Spleen (tissue), 11 donors: ENCODE results near the gene PELI3. TPM values are rescaled to one million over a fixed set of nuclear protein-coding genes. Genes with fewer than 3 reads are reported as not detected.
A peak's percentile ranks its signal among the peaks of the same experiment; 100 is the strongest.

Experiments
- DNase-seq: peaks from one replicate; pipeline ENCODE4 v3.0.0-alpha.2; 2020
- H3K27ac ChIP-seq, 8 donors: fragments of 200-600 bp; sonication (generic) in 7 of 8; 1 replicate in 4 of 8; 2 replicates in 4 of 8; pipeline versions ENCODE4 v1.5.0 to v1.8.0; 2016 to 2021; ENCODE audit warnings: inconsistent platforms in 4 of 8, mild to moderate bottlenecking in 4 of 8, moderate library complexity in 1 of 8
- H3K27me3 ChIP-seq, 7 donors: fragments of 200-600 bp; sonication (generic) in 6 of 7; replicated peaks in 1 of 7; 1 replicate in 4 of 7; 2 replicates in 3 of 7; pipeline versions ENCODE4 v1.5.0 to v1.8.0; 2016 to 2021; ENCODE audit warnings: inconsistent platforms in 3 of 7, mild to moderate bottlenecking in 1 of 7
- H3K36me3 ChIP-seq, 6 donors: fragments of 200-600 bp; sonication (generic) in 5 of 6; 1 replicate in 4 of 6; 2 replicates in 2 of 6; pipeline versions ENCODE4 v1.5.0 to v1.8.0; 2016 to 2021; ENCODE audit warnings: inconsistent platforms in 2 of 6
- H3K4me1 ChIP-seq, 6 donors: fragments of 200-600 bp; sonication (generic) in 5 of 6; 1 replicate in 3 of 6; 2 replicates in 3 of 6; pipeline versions ENCODE4 v1.5.0 to v1.8.0; 2016 to 2021; ENCODE audit warnings: inconsistent platforms in 3 of 6
- H3K4me3 ChIP-seq, 8 donors: fragments of 200-600 bp; sonication (generic) in 7 of 8; 1 replicate in 4 of 8; 2 replicates in 4 of 8; pipeline versions ENCODE4 v1.5.0 to v1.8.0; 2016 to 2021; ENCODE audit warnings: inconsistent platforms in 4 of 8, mild to moderate bottlenecking in 4 of 8, moderate library complexity in 2 of 8
- H3K9me3 ChIP-seq, 8 donors: fragments of 200-600 bp; sonication (generic) in 7 of 8; 1 replicate in 4 of 8; 2 replicates in 4 of 8; pipeline versions ENCODE4 v1.5.0 to v1.8.0; 2016 to 2021; ENCODE audit warnings: inconsistent platforms in 4 of 8
- POLR2A ChIP-seq, 3 donors: fragments of 450-650 bp; IDR thresholded peaks; one replicate each; pipeline ENCODE4 v1.5.1; 2017; ENCODE audit warnings: antibody characterized with exemption in 3 of 3, mild to moderate bottlenecking in 1 of 3
- POLR2AphosphoS5 ChIP-seq, 3 donors: sonication (generic); formaldehyde crosslinking; IDR thresholded peaks; one replicate each; pipeline ENCODE4 v1.5.1; 2017; ENCODE audit warnings: antibody characterized with exemption in 3 of 3
- WGBS, 5 donors: extraction: QIAGEN DNeasy Blood & Tissue Kit in 3 of 5; methylation state at CpG; one replicate each; pipeline versions ENCODE4 v1.1.5 to v1.1.7; 2013 to 2018; 5-methylcytosine and 5-hydroxymethylcytosine counted together
- intact Hi-C: fragments of 100-400 bp; cut with DNase I; formaldehyde crosslinking; loops from one replicate; pipeline ENCODE4 v1.15.0; 2023; ENCODE audit warnings: low total_unique reads
- polyA plus RNA-seq, 3 donors: library from polyadenylated mRNA; stranded (reverse); fragments of 200-250 nt; gene quantifications; one replicate each; pipeline ENCODE4 v1.2.1, GENCODE V29; 2013
- total RNA-seq, 7 donors: library from RNA; depleted of rRNA in 3 of 7; stranded (reverse); fragments of >200 nt in 3 of 7; fragmentation: NEBNext Ultra II Directional in 4 of 7; extraction: Animal tissue kit (Norgen Biotek cat#: 25700) in 4 of 7; gene quantifications; one replicate each; pipeline versions ENCODE4 v1.1.0 to v1.2.1, GENCODE V29; 2016 to 2021
- TF ChIP-seq, protein P1 (sequence below), 11 experiments: fragments of 200-600 bp in 7 of 11; fragments of 450-650 bp in 4 of 11; sonication (generic) in 4 of 11; IDR thresholded peaks in 8 of 11; conservative IDR thresholded peaks in 3 of 11; 1 replicate in 7 of 11; 2 replicates in 4 of 11; pipeline versions ENCODE4 v1.4.0 to v1.8.0; 2016 to 2021; ENCODE audit warnings: antibody characterized with exemption in 11 of 11, inconsistent platforms in 4 of 11, mild to moderate bottlenecking in 1 of 11
- donor health status: healthy with polysubstance abuse.
- donor health status: DM: no; HTN: no; CAD: no; lungs with moderate emphysema.
- donor health status: DM: no; HTN: no; CAD: no.
- donor health status: Bipolar disorder and iron deficiency.
- donor health status: healthy.
- donor health status: DM: no; HTN: no; CAD: no.
- donor health status: DM: yes; HTN: yes; CAD: no.

PELI3 gene
- total and polyA plus RNA-seq, 10 donors: 2.4 to 14.6 (median 9.7) TPM

DNA sequence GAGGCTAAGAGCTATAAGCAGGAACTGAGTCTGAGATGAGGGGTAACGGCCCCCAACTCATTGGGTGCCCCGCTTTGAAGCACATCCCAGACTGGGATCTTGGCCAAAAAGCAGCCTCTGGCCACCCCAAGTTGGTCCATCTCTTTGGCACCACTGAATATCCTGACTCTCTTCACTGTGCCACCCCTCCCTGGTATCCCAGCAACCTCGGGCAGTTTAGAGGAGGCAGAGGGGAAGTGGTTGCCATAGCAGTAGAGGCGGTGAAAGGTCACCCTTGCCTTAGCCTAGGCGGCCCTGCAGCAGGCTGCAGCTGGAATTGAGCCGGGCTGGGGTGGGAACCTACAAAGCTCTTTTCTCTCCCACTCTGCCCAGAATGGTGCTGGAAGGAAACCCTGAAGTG, 1.1 kb downstream of the PELI3 start:
- peak overlapping the region in 4 of 8 donors; percentile 73 to 89 (median 84) for H3K27ac ChIP-seq
- DNase-seq: peak; percentile 81

DNA sequence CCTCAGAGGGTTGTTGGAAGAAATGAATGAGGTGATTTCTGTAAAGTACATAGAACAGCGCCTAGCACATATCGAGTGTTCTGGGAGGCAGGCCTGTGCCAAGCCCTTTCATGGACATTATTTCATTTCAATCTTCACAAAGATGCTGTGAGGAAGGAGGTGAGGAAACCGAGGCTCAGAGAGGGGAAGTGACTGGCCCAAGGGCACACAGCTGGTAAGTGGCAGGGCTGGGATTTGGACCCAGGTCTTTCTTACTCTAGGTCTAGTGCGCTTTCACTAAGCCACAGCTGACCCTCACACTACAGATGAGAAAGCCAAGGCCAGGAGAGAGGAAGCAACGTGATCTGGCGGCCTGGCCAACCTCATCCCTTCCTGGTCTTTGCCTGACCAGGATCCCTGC, 2.0 kb downstream of the PELI3 start:
- 60 to 82% (median 77%) methylated on average over 6 of the region's 6 CpGs for WGBS, 5 donors
- intact Hi-C loops: no loop called here
- DNase-seq: no peak

More for the DNA sequence above, 1.1 kb downstream of the PELI3 start:
- intact Hi-C loops: no loop called here
- TF ChIP-seq, protein P1, sequence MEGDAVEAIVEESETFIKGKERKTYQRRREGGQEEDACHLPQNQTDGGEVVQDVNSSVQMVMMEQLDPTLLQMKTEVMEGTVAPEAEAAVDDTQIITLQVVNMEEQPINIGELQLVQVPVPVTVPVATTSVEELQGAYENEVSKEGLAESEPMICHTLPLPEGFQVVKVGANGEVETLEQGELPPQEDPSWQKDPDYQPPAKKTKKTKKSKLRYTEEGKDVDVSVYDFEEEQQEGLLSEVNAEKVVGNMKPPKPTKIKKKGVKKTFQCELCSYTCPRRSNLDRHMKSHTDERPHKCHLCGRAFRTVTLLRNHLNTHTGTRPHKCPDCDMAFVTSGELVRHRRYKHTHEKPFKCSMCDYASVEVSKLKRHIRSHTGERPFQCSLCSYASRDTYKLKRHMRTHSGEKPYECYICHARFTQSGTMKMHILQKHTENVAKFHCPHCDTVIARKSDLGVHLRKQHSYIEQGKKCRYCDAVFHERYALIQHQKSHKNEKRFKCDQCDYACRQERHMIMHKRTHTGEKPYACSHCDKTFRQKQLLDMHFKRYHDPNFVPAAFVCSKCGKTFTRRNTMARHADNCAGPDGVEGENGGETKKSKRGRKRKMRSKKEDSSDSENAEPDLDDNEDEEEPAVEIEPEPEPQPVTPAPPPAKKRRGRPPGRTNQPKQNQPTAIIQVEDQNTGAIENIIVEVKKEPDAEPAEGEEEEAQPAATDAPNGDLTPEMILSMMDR (IDR thresholded peaks at IDR 0.05 in 8 of 11, conservative IDR thresholded peaks at IDR 0.05 in 3 of 11): no peak
- TF ChIP-seq POLR2AphosphoS5 (IDR thresholded peaks at IDR 0.05) (peak in 2 of 3 donors; percentile 6 to 12), POLR2A (IDR thresholded peaks at IDR 0.05) (no peak)
- Histone ChIP-seq H3K4me1 (peaks cover 10 to 54% (median 41%) of the 10 kb centered on the region in 6 donors), H3K36me3 (peaks cover 0 to 14% (median 0%) of the 10 kb centered on the region in 6 donors), H3K4me3 (peak overlapping the region in 6 of 8 donors; percentile 56 to 84 (median 64)), H3K9me3 (peaks cover 0 to 3% (median under 1%) of the 10 kb centered on the region in 8 donors), H3K27me3 (no peaks in the 10 kb centered on the region)
- WGBS, 5 donors: 30 to 39% (median 37%) methylated on average over 6 of the region's 6 CpGs

DNA sequence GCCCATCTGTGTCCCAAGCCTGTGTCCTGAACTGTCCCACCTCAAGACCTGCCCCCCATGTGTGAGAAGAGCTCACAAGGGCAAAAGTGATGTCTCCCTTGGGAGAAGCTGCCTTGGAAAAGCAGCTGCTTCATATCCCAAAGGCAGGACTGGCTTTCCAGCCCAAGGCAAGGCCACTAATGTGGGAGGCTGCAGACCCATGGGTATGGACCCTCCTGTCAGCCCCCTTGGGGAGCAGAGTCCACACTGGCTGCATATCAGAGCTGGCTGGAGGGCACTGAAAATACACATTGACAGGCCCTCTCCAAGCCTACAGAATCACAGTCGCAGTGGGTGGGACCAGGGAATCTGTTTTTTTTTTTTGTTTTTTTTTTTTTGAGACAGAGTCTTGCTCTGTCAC, 2.7 kb downstream of the PELI3 start:
- TF ChIP-seq POLR2A (IDR thresholded peaks at IDR 0.05) (no peak), POLR2AphosphoS5 (IDR thresholded peaks at IDR 0.05) (no peak)
- TF ChIP-seq, protein P1 (IDR thresholded peaks at IDR 0.05 in 8 of 11, conservative IDR thresholded peaks at IDR 0.05 in 3 of 11): no peak
- Histone ChIP-seq H3K36me3 (peaks cover 0 to 31% (median 7%) of the 10 kb centered on the region in 6 donors), H3K9me3 (no peaks in the 10 kb centered on the region), H3K4me3 (no peak overlapping the region), H3K27me3 (no peaks in the 10 kb centered on the region), H3K27ac (peak overlapping the region in 3 of 8 donors; percentile 0 to 10 (median 4)), H3K4me1 (peaks cover 10 to 54% (median 41%) of the 10 kb centered on the region in 6 donors)
- intact Hi-C loops: no loop called here
- DNase-seq: no peak
- 86 to 100% (median 91%) methylated on average over 1 of the region's 1 CpG for WGBS, 5 donors

More for the DNA sequence above, 2.0 kb downstream of the PELI3 start:
- Histone ChIP-seq H3K9me3 (no peaks in the 10 kb centered on the region), H3K27me3 (no peaks in the 10 kb centered on the region), H3K4me1 (peaks cover 10 to 54% (median 41%) of the 10 kb centered on the region in 6 donors), H3K4me3 (no peak overlapping the region), H3K27ac (peak overlapping the region in 1 of 8 donors; percentile 45), H3K36me3 (peaks cover 0 to 23% (median 3%) of the 10 kb centered on the region in 6 donors)
- TF ChIP-seq, protein P1 (IDR thresholded peaks at IDR 0.05 in 8 of 11, conservative IDR thresholded peaks at IDR 0.05 in 3 of 11): no peak
- no peak for TF ChIP-seq POLR2A (IDR thresholded peaks at IDR 0.05)
- no peak for TF ChIP-seq POLR2AphosphoS5 (IDR thresholded peaks at IDR 0.05)

DNA sequence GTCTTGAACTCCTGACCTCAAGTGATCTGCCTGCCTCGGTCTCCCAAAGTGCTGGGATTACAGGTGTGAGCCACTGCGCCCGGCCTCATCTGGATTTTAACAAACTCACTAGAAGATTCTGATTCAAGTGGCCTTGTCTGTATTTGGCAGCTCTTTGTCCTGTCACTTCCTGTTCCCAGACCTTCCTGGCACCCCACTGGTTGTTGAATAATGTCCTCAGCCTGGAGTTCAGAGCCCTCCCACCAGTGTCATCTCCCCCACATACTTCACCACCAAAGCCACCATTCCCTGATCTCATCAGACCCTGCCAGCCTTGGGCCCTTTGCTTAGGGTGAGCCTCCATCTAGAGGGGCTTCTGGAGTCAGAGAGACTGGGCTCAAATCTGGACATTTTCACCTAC, 3.3 kb downstream of the PELI3 start:
- H3K27me3 ChIP-seq: no peaks in the 10 kb centered on the region
- WGBS, 5 donors: 68 to 89% (median 76%) methylated on average over 3 of the region's 3 CpGs
- H3K27ac ChIP-seq: peak overlapping the region in 4 of 8 donors; percentile 6 to 13 (median 10)
- TF ChIP-seq POLR2A (IDR thresholded peaks at IDR 0.05) (no peak), POLR2AphosphoS5 (IDR thresholded peaks at IDR 0.05) (no peak)
- TF ChIP-seq, protein P1 (IDR thresholded peaks at IDR 0.05 in 8 of 11, conservative IDR thresholded peaks at IDR 0.05 in 3 of 11): no peak
- DNase-seq: no peak
- intact Hi-C loops: no loop called here
- H3K9me3 ChIP-seq: no peaks in the 10 kb centered on the region
- H3K4me3 ChIP-seq: no peak overlapping the region
- peaks cover 0 to 36% (median 8%) of the 10 kb centered on the region in 6 donors for H3K36me3 ChIP-seq
- H3K4me1 ChIP-seq: peaks cover 10 to 49% (median 38%) of the 10 kb centered on the region in 6 donors
